Neural crest cell (in vitro differentiated cells): ENCODE results near the gene LUZP2. TPM values are rescaled to one million over a fixed set of nuclear protein-coding genes. Genes with fewer than 3 reads are reported as not detected.

ENCODE experiments used
- DNase-seq: peaks from one replicate; pipeline ENCODE4 v3.0.0; 2021; ENCODE audit warnings: low read depth, mixed read lengths, low spot score
- H3K27ac Mint-ChIP-seq: one replicate; pipeline ENCODE4 v1.8.0; 2021; ENCODE audit warnings: mild to moderate bottlenecking, mixed read lengths; ENCODE audit not compliant: unreplicated experiment
- H3K27me3 Mint-ChIP-seq: 2 replicates; pipeline ENCODE4 v1.8.0; 2021; ENCODE audit warnings: low read depth, mild to moderate bottlenecking, mixed read lengths
- H3K36me3 Mint-ChIP-seq: 2 replicates; pipeline ENCODE4 v1.8.0; 2021; ENCODE audit warnings: low read depth, mild to moderate bottlenecking, mixed read lengths
- H3K4me1 Mint-ChIP-seq: 2 replicates; pipeline ENCODE4 v1.8.0; 2021; ENCODE audit warnings: mixed read lengths
- H3K4me3 Mint-ChIP-seq: one replicate; pipeline ENCODE4 v1.8.0; 2021; ENCODE audit warnings: mild to moderate bottlenecking, mixed read lengths
- H3K9me3 Mint-ChIP-seq: 2 replicates; pipeline ENCODE4 v1.8.0; 2021; ENCODE audit warnings: mixed read lengths
- CTCF ChIP-seq: fragments of 200-600 bp; sonication (generic); conservative IDR thresholded peaks from 2 replicates; pipeline ENCODE4 v1.5.0; 2021; ENCODE audit warnings: antibody characterized with exemption, mild to moderate bottlenecking
- total RNA-seq: library from RNA; stranded (reverse); gene quantifications from 2 replicates; pipeline ENCODE4 v1.2.1, GENCODE V29; 2021

LUZP2 gene
- total RNA-seq, 1 donor from 2014 or later = 0.28 TPM

GRCh38 chr11:24511511-24511910 is 14.7 kb downstream of the LUZP2 start:
- Mint-ChIP-seq H3K27ac (no peak overlapping the region), H3K36me3 (no peaks in the 10 kb centered on the region), H3K4me3 (no peak overlapping the region), H3K9me3 (no peaks in the 10 kb centered on the region), H3K27me3 (peaks cover 3% of the 10 kb centered on the region), H3K4me1 (peaks cover 17% of the 10 kb centered on the region)
- TF ChIP-seq CTCF = no peak
- no peak for DNase-seq

DNA sequence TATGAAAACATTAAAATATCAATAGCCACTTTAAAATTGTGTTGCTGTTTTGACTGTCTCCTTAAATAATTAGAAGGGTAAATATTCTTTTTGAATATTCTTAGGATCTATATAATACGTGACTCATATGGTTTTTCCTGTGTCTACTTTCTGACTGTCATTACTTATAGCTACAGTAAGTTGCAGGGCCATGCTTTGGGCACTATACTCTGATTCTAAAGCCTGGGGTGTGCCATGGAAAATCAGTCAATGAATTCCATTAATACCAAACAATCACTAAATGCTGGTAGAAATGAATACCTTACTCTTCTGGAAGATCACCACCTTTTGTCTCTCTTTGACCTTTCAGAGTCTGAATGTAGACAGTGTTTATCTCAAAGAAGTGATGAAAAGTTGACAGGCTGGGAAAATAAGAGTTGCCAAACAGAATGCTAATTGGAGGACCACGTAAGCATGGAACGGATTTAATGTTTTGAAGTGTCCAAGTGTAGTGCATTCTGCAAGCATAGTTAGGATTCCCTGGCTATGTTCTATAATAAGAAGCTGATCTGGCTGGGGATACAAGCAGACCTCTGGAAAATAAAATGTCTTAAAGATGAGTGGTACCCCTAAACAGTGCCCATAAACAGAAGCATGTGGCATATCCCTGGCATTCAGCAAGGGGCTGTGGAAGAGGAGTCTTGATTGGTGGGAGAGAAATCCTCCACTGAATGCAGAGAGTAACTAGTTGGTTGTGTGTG is 16.8 kb downstream of the LUZP2 start:
- Mint-ChIP-seq H3K4me1 (peaks cover 17% of the 10 kb centered on the region), H3K9me3 (no peaks in the 10 kb centered on the region), H3K4me3 (no peak overlapping the region), H3K27me3 (no peaks in the 10 kb centered on the region), H3K36me3 (no peaks in the 10 kb centered on the region), H3K27ac (no peak overlapping the region)
- no peak for TF ChIP-seq CTCF
- DNase-seq = no peak

GRCh38 chr11:24514219-24514594 is 17.4 kb downstream of the LUZP2 start:
- H3K9me3 Mint-ChIP-seq = no peaks in the 10 kb centered on the region
- DNase-seq = no peak
- no peaks in the 10 kb centered on the region for H3K36me3 Mint-ChIP-seq
- TF ChIP-seq CTCF = no peak
- no peak overlapping the region for H3K27ac Mint-ChIP-seq
- H3K4me3 Mint-ChIP-seq = no peak overlapping the region
- H3K4me1 Mint-ChIP-seq = peaks cover 17% of the 10 kb centered on the region
- H3K27me3 Mint-ChIP-seq = no peaks in the 10 kb centered on the region

DNA sequence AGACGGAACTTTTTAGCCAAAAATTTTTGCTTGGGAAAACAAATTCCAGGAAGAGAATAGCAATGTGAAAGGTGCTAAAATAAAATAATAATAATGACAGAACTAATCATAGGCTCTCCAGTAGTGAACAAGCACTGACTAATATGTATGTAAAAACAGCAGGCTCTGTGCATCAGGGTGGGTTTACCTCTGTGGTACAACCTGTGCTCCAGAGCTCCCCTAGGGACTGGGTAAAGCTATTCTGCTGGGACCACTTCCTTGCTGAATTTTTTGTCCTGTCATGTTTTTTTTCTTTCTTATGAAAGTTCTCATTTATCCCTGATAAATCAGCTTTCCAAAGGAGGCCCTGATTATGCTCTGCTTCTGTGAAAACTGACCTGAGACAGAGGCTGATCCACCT is 18.8 kb downstream of the LUZP2 start:
- Mint-ChIP-seq H3K27ac (no peak overlapping the region), H3K4me3 (no peak overlapping the region), H3K4me1 (peaks cover 17% of the 10 kb centered on the region), H3K9me3 (no peaks in the 10 kb centered on the region), H3K36me3 (no peaks in the 10 kb centered on the region), H3K27me3 (no peaks in the 10 kb centered on the region)
- DNase-seq = no peak
- no peak for TF ChIP-seq CTCF

DNA sequence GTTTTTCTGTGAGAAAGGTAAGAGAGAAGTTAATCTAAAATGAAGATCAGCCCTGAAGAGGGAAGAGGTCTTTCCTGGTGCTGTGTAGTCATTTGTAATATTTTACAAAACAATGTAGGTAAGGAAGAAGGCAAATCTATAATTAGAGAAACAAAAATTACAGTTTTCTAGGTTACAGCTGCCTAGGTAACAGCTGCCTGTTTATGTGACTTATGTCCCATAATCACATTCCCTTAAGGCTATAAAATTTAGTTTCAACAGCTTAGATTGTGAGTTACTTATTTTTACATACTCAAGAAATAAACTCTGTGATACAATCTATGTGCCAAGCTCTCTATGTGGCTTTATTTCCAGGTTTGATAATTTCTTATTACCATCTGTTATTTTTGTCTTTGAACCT is 19.8 kb downstream of the LUZP2 start:
- peaks cover 17% of the 10 kb centered on the region for H3K4me1 Mint-ChIP-seq
- no peak overlapping the region for H3K27ac Mint-ChIP-seq

More for the DNA sequence above, 19.8 kb downstream of the LUZP2 start:
- no peak overlapping the region for H3K4me3 Mint-ChIP-seq
- H3K27me3 Mint-ChIP-seq = no peaks in the 10 kb centered on the region
- no peak for DNase-seq
- no peaks in the 10 kb centered on the region for H3K9me3 Mint-ChIP-seq
- H3K36me3 Mint-ChIP-seq = no peaks in the 10 kb centered on the region
- TF ChIP-seq CTCF = no peak
